Measurements from ENCODE around the gene DEF6.

DEF6 gene

GRCh38 chr6:35296931-35297600 lies 552 bp upstream of the DEF6 start:
- peak; percentile 15 for DNase-seq (ENCODE audit: low spot score)
- in situ Hi-C loops (cut with MboI; ENCODE audit: low sequenced_read_pairs, unreplicated experiment) = no loop called here
- TF ChIP-seq CTCF (IDR thresholded peaks at IDR 0.05; ENCODE audit: borderline replicate concordance, control extremely low read depth, extremely low read depth, insufficient read depth, missing control alignments) = no peak

- in situ Hi-C loops (cut with MboI; ENCODE audit: low sequenced_read_pairs, unreplicated experiment) = no loop called here
- DNase-seq (ENCODE audit: low spot score) = no peak
- TF ChIP-seq CTCF (IDR thresholded peaks at IDR 0.05; ENCODE audit: borderline replicate concordance, control extremely low read depth, extremely low read depth, insufficient read depth, missing control alignments) = no peak
Observed at GRCh38 chr6:35298625-35299140, 1.1 kb downstream of the DEF6 start.

- no peak for TF ChIP-seq CTCF (IDR thresholded peaks at IDR 0.05; ENCODE audit: borderline replicate concordance, control extremely low read depth, extremely low read depth, insufficient read depth, missing control alignments)
- peak; percentile 37 for DNase-seq (ENCODE audit: low spot score)
- in situ Hi-C loops (cut with MboI; ENCODE audit: low sequenced_read_pairs, unreplicated experiment) = no loop called here
Observed at GRCh38 chr6:35299674-35300073, 2.1 kb downstream of the DEF6 start.

- in situ Hi-C loops (cut with MboI; ENCODE audit: low sequenced_read_pairs, unreplicated experiment) = no loop called here
- no peak for TF ChIP-seq CTCF (IDR thresholded peaks at IDR 0.05; ENCODE audit: borderline replicate concordance, control extremely low read depth, extremely low read depth, insufficient read depth, missing control alignments)
- DNase-seq (ENCODE audit: low spot score) = no peak
Observed at GRCh38 chr6:35300848-35301247, 3.2 kb downstream of the DEF6 start.

GRCh38 chr6:35302604-35303241 lies 5.1 kb downstream of the DEF6 start:
- peak; percentile 84 for DNase-seq (ENCODE audit: low spot score)
- no peak for TF ChIP-seq CTCF (IDR thresholded peaks at IDR 0.05; ENCODE audit: borderline replicate concordance, control extremely low read depth, extremely low read depth, insufficient read depth, missing control alignments)
- in situ Hi-C loops (cut with MboI; ENCODE audit: low sequenced_read_pairs, unreplicated experiment) = no loop called here

GRCh38 chr6:35304299-35304698 lies 6.7 kb downstream of the DEF6 start:
- no peak for TF ChIP-seq CTCF (IDR thresholded peaks at IDR 0.05; ENCODE audit: borderline replicate concordance, control extremely low read depth, extremely low read depth, insufficient read depth, missing control alignments)
- in situ Hi-C loops (cut with MboI; ENCODE audit: low sequenced_read_pairs, unreplicated experiment) = no loop called here
- DNase-seq (ENCODE audit: low spot score) = no peak

Data from GM13976 (cell line).